GM18868 (cell line): ENCODE results near the gene HDLBP.
"Not testable (repeated sequence)": the region's sequence is repeated elsewhere in the genome, so short reads cannot be mapped to it uniquely, and the experiment has no call there.

Experiments
- ATAC-seq: cut with Tn5 transposase; IDR thresholded peaks from one replicate; pipeline ENCODE4 v1.9.1; 2021; ENCODE audit warnings: mild to moderate bottlenecking, moderate library complexity; ENCODE audit not compliant: unreplicated experiment

HDLBP gene

GRCh38 chr2:241198381-241199279 is 116.8 kb downstream of the HDLBP start:
- no peak for ATAC-seq

DNA sequence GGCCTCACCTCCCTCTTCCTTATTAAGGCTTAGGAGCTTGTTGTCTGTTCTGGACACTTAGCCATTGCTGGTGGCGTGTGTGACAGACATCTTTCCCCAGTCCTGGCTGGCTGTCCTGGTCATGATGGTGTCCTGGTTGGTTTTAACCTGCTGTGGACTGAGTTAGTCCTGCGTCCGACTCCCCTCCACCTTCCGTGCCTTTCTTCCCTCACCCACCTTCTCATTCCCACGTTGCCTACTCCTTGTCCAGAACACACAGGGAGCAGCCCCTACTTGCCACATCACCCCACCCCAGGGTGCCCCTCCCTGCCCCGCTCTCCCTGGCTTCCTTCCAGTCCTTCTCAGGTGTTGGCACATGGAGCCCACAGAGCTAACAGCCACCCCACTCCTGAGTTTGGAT is 117.5 kb downstream of the HDLBP start:
- no peak for ATAC-seq

DNA sequence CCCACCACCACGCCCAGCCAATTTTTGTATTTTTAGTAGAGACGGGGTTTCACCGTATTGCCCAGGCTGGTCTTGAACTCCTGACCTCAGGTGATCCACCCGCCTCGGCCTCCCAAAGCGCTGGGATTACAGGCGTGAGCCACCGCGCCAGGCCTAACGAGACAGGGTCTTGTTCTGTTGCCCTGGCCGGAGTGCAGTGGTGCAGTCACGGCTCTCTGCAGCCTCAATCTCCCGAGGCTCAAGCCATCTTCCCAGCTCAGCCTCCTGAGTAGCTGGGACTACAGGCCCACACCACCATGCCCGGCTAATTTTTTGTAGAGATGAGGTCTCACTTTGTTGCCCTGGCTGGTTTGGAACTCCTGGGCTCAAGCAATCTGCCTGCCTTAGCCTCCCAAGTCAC is 118.2 kb downstream of the HDLBP start:
- not testable (repeated sequence) for ATAC-seq

DNA sequence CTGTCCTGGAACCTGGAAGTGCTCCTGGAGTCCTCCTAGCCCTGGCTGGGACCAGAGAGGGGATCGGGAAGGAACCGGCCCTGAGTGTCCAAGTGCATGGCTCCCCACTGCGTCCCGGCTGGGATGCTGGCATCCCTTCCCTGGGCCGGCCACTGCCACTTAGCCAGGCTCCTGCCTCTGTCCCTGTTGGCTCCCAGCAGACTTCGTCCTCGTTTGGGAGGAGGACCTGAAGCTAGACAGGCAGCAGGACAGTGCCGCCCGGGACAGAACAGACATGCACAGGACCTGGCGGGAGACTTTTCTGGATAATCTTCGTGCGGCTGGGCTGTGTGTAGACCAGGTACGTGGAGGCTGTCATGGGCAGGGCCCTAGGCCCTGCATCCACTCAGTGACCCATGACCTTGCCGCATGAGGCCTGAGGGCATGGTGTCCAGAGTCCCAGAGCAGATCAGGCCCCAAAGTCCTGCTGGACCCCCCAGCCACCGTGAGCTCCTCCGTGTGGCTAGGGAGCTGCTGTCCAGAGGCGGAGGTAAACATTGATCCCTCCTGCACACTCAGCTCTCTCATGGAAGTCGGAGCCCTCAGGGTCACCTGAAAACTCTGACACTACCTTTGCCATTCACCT is 119.9 kb downstream of the HDLBP start:
- ATAC-seq: no peak

GRCh38 chr2:241194811-241195210 is 120.7 kb downstream of the HDLBP start:
- no peak for ATAC-seq

DNA sequence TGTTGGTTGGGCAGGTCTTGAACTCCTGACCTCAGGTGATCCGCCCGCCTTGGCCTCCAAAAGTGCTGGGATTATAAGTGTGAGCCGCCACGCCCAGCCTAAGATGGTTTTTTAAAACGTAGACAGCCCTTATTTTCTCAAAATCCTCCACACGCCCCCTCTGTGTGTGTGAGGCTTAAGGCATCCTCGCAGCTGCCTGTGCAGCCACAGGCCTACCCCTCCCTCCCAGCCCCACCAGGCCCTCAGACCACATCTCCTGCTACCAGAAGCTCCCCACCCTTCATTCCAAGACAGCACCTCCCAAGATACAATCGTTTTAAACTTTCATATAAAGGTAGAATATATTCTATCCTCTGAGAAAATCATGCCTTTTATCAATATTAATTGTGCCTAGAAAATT is 122.2 kb downstream of the HDLBP start:
- ATAC-seq: no peak

DNA sequence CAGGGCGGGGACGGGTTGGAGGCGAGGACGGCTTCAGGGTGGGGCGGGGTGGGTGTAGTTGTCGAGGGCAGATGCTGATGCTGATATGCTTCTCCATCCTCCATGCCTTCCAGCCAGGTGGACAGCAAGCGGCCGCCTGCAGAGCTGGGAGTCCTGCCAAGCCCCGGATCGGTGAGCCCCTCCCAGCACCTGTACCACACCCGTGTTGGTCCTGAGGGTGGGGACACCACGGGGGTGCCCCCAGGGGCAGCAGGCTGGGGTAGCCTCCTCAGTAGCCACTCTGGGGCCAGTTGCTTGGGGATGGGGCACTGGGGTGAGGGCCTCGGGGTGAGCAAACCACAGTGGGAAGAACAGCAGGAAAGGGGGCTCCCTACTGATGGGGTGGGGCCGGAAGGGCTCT is 124.4 kb downstream of the HDLBP start:
- ATAC-seq: no peak

- ATAC-seq: no peak
Observed at GRCh38 chr2:241190291-241190981, 125.0 kb downstream of the HDLBP start.

DNA sequence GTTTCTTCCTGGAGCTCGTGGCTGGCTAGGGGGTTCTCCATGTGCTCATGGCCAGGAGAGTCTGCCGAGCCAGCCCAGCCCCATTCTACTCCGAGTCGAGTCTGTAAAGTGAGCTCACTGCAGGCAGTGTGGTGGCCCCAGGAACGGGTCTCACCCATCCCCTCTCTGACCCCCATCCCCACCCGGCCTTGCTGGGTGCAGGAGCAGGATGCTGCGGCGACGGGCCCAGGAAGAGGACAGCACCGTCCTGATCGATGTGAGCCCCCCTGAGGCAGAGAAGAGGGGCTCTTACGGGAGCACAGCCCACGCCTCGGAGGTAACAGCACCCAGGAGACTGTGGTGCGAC is 125.6 kb downstream of the HDLBP start:
- ATAC-seq: no peak

- ATAC-seq: no peak
Observed at GRCh38 chr2:241189093-241189855, 126.2 kb downstream of the HDLBP start.

GRCh38 chr2:241188361-241189092 is 126.9 kb downstream of the HDLBP start, which contains the start of gene ANO7:
ANO7 (plus strand) TSS chr2:241188677; CDS start chr2:241190064, 1,387 bp downstream.
- ATAC-seq: no peak

DNA sequence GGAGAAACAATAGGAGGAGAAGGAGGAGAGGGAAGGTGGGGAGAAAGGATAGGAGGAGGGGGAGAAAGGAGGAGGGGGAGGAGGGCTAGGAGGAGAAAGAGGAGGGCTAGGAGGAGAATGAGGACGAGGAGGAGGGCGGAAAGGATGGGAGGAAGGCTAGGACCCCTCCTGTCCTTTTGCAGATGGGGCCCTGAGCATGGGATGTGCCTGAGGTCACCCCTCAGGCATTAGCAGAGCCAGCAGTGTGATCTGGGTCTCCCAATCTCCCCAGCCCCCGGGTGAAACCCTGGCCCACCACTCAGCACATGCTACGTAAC is 127.6 kb downstream of the HDLBP start:
- ATAC-seq: no peak

- no peak for ATAC-seq
Observed at GRCh38 chr2:241187101-241187917, 128.2 kb downstream of the HDLBP start.

DNA sequence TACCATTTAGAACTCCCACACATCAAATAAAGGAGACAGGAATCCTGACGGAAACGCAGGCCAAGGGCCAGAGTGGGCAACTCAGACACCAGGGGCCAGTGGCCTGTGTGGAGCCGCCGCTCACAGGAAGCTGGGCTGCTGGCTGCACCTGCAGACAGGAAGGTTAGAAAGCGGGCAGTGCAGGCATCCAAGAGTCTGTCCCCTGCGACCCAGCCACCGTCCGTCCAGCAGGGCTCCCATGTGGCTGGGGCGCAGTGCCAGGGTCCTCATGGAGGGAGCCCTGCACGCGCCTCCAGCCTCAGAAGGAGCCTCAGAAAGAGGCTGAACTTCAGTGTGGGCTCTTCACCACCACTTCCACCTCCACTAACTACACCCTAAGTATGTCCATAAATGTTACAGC is 129.5 kb downstream of the HDLBP start:
- no peak for ATAC-seq

DNA sequence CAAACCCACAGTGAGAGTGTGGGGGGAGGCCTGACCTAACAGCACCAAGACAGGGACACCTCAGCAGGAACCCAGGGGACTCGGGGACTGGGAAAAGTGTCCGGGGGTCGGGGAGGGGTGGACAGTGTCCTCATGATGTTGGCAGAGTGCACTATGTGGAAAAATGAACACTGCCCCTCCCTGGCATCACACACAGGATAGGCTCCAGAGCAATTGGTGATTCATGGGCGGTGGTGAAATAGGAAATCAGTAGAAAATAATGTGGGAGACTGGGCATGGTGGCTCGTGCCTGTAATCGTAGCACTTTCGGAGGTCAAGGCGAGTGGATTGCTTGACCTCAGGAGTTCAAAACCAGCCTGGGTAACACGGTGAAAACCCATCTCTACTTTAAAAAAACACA is 130.6 kb downstream of the HDLBP start:
- ATAC-seq: no peak

DNA sequence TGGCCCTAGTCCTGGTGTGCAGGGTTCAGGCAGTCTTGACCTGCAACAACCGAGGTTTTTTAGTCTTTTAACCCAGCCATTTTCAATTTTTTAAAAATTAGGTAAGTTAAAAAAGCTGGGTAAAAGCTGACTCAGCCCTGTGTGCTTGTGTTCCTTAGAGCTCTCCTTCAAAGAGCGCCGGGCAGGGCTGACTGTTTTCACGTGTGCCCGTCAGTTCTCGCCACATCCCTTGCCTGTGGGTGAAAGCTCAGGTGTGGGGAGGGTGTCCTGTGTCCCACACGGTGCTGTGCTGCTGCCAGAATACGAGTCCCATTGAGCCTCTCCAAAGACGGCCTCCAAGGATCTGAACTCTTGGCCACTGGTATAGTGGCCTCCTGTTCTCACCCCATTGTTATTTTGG is 132.3 kb downstream of the HDLBP start:
- ATAC-seq: no peak

DNA sequence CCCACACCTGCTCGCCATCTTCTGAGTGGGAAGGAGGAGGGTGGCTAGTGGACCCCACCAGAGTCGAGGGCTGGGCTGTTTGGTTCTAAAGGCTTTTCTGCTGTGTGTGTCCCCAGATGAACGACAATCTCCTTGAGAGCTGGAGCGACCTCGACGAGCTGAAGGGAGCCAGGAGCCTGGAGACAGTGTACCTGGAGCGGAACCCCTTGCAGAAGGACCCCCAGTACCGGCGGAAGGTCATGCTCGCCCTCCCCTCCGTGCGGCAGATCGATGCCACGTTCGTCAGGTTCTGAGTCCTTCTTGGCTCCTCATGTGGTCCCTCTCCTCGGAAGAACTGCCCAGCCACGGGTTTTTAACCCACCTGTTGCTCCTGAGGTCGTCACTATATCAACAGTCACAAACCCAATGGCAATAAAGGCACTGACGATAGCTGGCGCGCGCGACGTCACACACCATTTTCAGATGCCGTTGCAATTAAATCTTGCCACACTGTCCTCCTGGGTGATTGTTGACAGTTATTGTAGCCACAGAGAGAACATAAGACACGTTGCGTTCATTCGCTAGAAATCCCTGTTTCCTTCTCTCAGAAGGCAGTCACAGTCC is 132.8 kb downstream of the HDLBP start:
- ATAC-seq: no peak

DNA sequence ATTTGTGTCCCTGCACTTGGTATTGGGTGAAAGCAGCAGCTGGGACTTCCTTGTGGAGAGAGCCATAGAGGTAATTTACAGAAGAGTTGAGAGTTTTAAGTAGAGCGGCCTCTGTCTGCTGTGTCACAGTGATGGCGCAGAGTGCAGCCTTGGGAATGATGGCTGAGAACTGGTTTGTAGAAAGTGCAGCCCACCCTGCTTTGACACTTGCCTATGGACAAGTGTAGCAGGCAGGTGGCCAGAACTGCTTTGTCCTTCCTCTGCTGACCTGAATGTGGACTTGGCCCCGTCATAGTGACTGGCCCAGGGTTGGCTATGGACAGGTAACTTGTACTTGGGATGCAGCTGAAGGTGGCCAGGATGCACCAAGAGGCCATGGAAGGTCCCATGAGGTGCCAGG is 133.3 kb downstream of the HDLBP start:
- no peak for ATAC-seq

GRCh38 chr2:241180495-241180894 is 135.0 kb downstream of the HDLBP start:
- ATAC-seq: no peak
